ENCODE measurements around the gene ECHDC3.

DNA sequence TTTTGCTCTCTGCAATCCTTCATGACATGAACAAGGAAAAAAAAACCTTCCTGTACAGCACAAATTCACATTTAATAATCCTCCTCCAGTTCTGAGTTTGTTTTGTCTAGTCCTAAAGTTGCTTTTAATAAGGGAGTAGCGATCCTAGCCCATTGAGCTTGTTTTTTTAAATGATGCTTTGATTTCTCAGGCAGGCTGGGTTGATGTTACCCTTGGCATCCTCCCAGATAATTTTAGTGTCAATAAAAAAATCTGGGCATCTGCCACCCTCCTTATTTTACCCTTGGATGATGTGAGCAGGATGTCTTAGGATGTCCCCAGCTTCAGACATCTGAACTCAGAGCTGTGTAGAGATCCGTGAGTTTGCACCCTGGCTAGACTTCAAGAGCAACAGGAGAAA, 47.1 kb downstream of the ECHDC3 start:
- TF ChIP-seq, protein P1, sequence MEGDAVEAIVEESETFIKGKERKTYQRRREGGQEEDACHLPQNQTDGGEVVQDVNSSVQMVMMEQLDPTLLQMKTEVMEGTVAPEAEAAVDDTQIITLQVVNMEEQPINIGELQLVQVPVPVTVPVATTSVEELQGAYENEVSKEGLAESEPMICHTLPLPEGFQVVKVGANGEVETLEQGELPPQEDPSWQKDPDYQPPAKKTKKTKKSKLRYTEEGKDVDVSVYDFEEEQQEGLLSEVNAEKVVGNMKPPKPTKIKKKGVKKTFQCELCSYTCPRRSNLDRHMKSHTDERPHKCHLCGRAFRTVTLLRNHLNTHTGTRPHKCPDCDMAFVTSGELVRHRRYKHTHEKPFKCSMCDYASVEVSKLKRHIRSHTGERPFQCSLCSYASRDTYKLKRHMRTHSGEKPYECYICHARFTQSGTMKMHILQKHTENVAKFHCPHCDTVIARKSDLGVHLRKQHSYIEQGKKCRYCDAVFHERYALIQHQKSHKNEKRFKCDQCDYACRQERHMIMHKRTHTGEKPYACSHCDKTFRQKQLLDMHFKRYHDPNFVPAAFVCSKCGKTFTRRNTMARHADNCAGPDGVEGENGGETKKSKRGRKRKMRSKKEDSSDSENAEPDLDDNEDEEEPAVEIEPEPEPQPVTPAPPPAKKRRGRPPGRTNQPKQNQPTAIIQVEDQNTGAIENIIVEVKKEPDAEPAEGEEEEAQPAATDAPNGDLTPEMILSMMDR (IDR thresholded peaks at IDR 0.05) = no peak
- TF ChIP-seq EZH2 (IDR thresholded peaks at IDR 0.05) (no peak), EZH2phosphoT487 (IDR thresholded peaks at IDR 0.05) (no peak)

Measured in neural progenitor cell (in vitro differentiated cells).